HG03565 (cell line): ENCODE data around the gene ARF5.
"Not testable (repeated sequence)": the region's sequence is repeated elsewhere in the genome, so short reads cannot be mapped to it uniquely, and the experiment has no call there.

Source experiments
- ATAC-seq: cut with Tn5 transposase; IDR thresholded peaks from one replicate; pipeline ENCODE4 v1.9.1; 2021; ENCODE audit warnings: mild to moderate bottlenecking, moderate library complexity; ENCODE audit not compliant: unreplicated experiment

The ARF5 gene

DNA sequence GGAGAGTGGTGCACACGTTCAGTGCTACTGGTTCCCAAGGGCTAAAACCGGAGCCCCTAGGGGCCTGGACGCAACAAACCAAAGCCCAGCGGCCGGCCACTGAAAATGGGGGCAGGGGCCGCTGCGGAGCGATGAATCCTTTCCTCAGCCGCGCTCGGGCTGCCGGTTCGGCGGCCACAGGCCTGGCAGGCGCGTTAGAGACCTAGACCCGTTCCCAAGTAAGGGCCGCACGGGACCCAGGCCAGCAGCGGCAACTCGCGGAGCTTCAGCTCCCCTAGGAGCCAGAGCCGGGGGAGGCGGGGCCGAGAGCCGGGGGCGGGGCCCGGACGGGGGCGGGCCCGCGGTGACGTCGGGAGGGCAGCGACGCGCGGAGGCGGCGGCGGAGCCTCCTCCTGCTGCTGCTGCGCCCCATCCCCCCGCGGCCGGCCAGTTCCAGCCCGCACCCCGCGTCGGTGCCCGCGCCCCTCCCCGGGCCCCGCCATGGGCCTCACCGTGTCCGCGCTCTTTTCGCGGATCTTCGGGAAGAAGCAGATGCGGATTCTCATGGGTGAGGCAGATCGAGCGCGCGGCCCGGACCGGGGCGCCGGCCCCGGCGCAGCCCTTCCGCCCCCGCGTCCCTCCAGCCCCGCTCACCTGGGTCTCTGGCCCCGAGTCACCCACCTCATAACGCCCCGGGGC, at the start of gene ARF5:
Gene ARF5 (plus strand): TSS at position 393 of the 678 bp plus-strand sequence. CDS start 88 bp downstream, at position 481.
- ATAC-seq = peak; percentile 58

DNA sequence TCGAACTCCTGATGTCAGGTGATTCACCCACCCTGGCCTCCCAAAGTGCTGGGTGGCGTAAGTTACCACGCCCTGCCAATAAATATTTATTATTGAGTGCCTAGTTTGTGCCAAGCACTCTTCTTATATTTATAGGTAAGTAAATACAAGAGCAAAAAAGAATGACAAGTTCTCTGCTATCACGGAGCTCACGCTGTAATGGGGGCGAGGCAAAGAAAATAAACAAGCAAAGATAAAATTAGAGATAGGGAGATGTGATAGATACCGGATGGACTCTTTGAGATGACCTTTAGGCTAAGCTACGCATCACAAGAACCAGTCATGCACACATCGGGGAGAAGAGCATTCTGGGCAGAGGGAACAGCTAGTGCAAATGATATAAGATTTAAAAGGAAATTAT, 49.1 kb upstream of the ARF5 start:
- no peak for ATAC-seq

DNA sequence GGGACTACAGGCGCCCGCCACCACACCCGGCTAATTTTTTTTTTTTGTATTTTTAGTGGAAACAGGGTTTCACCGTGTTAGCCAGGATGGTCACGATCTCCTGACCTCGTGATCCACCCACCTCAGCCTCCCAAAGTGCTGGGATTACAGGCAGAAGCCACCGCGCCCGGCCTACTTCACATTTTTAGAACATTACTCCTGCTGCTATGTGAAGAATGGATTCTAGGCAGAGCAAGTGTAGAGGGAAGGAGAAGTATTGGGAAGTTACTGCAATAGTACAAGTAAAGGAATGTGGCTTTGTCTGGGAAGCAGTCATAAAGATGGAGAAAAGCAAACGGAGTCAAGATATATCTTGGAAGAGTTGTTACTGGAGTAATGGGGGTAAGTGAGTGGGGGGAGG, 47.8 kb upstream of the ARF5 start:
- not testable (repeated sequence) for ATAC-seq

DNA sequence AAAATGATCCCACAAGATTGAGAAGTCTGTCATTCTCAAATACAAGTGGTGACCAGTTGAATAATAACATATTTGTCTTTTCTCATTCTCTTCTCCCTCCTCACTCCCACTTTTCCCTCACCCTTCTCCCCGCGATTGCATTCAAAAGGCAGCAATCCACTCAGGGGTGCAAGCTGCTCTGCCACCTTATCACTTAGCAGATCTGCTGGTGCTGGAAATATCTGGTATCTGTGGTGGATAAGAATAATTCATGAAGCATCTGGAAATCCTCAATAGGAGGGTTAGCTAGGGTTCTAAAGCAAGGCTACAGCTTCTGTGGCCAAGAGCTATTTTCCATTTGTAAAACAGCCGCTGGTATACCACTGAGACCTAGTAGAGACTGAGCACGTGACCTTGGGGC, 46.7 kb upstream of the ARF5 start:
- no peak for ATAC-seq

DNA sequence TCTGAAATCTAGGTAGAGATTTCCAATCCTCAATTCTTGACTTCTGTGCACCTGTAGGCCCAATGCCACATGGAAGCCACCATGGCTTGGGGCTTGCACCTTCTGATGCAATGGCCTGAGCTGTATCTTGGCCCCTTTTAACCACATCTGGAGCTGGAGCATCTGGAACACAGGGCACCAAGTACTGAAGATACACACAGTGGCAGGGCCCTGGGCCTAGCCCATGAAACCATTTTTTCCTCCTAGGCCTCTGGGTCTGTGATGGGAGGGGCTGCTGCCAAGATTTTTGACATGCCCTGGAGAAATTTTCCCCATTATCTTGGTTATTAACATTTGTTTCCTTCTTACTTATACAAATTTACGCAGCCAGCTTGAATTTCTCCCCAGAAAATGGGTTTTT, 41.9 kb upstream of the ARF5 start:
- no peak for ATAC-seq

DNA sequence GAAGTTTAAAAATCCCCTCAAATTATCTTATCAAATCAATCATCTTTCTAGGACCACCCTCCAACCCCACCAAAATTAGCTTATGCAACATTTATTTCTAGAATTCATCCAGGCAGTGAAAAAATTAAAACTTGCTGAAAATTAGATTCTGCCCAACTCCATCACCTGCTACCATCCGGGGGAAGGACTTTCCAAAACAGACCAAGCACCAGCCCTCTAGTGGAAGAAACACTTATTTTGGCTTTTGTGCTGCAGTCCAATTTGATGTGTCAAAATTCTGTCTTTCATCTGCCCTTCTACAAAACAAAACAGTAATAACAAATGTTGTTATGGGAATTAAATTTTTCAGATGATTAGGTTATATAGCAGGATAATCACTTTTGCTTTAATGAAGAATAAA, 38.0 kb upstream of the ARF5 start:
- ATAC-seq = no peak

DNA sequence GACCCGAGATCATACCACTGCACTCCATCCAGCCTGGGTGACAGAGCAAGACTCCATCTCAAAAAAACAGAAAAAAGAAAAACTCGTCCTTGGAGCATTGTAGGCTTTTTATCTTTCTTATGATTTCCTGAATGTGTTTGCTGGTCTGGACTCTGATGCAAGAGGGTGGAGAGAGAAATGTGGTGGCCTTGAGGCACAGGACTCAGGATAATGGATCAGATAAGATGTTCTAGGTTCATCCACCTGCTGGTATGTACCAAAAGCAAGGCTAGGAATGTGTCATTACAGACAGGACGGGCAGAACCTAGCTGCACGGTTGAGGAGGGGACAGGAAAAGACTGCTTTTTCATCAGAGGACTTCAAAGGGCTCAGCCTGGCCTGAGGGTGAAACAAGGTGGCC, 36.3 kb upstream of the ARF5 start:
- ATAC-seq = no peak

DNA sequence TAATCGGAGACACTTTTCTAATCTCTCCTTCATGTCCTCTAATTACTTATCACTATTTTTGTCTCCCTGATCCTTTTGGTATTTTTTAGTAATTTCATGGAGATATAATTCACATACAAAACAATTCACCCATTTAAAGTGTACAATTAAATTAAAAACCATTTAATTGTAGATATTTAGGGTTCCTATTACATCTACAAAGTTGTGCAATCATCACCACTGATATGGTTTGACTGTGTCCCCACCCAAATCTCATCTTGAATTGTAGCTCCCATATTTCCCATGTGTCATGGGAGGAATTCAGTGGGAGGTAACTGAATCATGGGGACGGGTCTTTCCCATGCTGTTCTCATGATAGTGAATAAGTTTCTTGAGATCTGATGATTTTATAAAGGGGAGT, 31.8 kb upstream of the ARF5 start:
- no peak for ATAC-seq

DNA sequence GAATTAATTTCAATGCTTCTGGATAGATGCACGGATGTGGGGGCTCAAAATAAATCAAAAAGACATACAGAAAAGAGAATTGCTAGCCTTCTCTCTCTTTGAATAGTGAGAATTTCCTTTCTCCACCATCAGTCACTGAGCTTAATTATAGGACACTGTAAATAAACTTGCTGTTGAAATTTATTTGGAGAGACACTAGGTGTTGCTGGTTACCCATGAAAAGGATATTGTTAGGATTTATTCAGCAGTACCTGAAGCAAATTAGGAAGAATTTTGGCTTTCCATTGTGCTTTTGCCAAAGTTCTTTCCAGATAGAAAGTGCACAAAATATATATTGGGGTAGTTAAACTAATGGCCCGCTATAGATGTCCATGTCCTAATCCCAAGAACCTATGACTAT, 30.4 kb upstream of the ARF5 start:
- ATAC-seq = no peak

DNA sequence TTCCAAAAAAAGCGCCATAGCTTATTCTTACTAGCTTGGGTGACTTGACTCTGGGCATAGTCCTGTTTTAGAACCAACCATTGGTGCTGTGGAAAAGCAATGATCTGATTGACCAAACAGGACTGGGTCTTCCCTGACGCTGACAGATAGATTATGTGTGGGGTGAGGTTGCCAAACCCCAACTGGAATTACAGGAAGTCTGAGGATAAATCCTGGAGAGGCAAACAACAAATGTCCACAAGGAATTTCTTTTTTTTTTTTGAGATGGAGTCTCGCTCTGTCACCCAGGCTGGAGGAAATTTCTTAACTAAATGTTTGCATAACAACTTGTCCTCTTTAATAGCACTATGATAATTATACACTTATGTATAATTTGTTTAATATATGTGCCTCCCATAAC, 22.0 kb upstream of the ARF5 start:
- ATAC-seq = no peak

DNA sequence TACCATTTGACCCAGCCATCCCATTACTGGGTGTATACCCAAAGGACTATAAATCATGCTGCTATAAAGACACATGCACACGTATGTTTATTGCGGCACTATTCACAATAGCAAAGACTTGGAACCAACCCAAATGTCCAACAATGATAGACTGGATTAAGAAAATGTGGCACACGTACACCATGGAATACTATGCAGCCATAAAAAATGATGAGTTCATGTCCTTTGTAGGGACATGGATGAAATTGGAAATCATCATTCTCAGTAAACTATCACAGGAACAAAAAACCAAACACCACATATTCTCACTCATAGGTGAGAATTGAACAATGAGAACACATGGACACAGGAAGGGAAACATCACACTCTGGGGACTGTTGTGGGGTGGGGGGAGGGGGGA, 20.2 kb upstream of the ARF5 start:
- ATAC-seq = not testable (repeated sequence)

DNA sequence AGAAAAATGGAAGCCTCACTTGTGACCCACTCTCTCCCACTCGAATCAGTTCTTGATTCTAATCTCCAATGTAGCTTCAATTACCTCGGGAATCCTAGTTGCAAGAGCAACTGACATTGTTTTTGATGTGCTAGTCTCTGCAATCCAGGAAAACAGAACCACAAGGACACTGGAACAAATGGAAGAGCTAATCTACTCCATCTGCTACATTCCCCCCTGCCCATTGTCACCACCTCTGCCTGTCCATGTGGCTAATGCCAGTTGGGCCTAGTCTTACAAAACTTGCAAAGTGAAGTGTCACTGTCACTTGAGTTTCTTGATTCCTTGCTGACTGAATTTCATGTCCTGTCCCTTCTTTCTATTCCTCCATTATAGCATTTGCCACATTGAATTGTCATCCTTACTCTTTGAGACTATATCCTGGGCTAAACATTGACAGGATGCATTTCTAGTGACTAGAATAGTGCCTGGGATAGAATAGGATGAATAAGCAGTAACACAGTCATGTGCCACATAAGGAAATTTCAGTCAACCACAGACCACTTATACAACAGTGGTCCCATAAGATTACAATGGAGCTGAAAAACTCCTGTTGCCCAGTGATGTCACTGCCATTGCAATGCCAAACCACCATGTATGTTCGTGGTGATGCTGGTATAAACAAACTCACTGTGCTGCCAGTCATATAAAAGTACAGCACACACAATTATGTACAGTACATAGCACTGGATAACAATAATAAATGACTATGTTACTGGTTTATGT, 16.3 kb upstream of the ARF5 start:
- ATAC-seq = no peak

DNA sequence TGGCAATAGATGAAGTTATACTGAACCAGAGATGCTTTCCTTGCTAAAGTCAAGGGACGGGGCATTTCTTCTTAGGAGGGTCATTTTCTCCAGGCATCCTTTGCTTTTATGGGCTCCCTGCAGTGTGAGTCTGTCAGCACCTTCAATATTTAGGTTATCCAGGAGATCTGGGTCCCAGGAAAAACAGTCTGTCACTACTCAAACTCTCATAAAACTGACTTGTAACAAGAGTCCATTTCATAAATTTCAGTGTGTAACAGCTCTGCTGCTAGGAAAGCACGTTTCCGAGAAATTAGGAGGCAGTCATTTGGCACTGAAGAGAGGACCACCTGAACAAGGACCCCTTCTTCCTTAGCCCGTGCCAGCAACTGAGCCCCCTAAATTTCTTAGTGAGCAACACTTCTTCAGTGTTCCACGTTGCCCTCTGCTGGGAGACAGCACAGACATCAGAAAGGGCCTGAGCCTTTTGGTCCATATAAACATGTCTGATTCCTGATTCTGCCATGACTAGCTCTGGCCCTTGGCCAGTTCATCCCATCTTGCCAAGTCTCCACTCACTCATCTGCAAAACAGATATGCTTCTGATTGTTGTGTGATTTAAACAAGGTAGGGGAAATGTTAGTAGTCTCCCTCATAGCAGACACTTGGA, 10.1 kb upstream of the ARF5 start:
- ATAC-seq = no peak

DNA sequence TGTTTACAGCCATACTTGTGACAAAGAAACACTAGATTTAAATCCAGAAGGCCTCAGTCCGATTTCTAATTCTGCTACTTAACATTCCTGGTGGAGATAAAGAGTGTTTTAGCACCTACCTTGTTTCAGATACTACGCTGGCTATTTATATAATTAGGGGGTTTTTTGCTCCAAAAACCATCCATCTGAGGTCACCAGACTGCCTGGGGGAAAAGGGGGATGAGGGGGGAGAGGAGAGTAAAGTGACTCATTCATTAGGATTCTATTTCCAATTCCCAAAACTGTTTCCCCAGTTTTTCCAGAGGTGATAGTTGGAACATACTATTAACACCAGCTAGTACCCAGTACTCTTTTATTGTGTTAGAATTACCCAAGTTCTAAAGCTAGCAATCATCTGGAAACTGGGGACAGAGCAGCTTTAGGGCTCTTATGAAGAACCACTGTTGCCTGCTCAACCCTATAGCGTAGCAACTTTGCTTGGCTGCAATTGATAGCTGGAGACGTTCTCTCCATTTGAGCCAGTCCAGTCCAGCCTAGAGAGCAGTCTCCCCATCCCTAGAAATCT, 9.4 kb upstream of the ARF5 start:
- no peak for ATAC-seq

DNA sequence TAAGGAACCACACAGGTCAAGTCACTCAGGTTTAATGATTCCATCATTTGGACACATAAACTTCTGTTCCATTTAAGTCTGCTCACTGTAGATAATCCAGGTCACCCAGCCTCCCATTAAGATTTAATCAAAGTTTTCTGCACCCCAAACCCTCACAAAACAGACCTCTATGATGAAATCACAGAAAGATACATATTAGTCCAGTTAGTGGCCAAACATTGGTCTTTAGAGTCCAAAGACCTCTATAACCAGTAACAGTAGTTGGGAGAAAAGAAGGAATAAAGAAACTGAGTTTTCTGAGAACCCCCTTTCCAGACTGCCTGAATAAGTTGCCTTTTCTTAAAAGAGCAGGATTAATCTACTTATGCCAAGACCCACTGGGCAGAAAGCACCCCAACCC, 7.6 kb upstream of the ARF5 start:
- ATAC-seq = no peak

DNA sequence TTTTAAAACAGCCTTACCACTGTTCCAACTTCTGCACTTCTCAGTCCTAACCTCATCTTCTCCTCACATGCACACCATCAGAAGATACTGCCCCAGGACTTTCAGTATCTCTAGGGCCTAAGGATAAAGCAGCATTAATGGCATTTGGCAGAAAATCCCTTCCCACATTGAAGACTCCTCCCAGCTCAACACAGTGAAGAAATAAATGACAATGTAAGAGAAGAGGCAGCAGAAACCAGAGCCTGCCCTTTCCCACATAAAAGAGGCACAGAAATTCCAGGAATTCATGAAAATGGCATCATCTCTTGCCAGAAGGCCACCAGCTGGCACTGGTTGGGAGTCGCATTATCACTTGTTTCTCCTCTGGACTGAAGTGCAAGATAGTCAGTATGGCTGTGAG, 6.5 kb upstream of the ARF5 start:
- ATAC-seq = no peak

DNA sequence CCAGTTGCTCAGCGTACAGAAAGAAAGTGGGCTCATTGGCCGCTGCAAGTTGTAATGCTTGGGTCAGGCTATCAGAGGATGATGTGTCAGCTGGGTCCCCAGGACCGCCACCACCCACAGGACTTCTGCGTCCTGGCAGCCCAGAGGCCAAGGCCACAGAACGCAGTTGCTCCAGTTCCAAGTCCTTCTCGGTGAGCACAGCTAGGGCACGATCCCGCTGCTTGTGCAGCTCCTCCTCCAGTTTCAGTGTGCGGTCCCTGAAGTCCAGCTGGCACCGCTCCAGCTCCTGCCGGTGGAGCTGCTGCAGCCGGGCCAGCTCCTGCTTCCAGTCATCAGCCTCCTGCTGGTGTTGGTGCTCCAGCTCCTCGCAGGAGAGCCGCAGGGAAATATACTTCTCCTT, 5.8 kb upstream of the ARF5 start:
- no peak for ATAC-seq

DNA sequence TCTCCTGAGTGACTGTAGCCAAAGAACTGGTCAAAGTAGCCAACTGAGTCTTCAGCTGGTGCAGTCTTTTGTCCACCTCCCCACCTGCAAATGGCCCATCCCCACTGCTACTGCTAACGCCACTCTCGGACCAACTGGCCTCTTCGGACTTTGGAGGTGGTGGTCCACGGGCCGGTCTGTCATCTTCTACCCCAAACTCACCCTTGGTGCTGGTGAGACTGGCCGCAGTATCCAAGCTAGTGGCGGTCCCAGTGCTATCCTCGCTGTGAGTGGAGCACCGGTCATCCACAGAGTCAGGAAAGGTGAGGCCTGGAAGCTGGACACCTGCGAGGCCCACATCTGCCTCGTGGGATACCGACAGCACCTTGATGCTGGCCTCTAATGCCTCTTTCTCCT, 3.6 kb upstream of the ARF5 start:
- no peak for ATAC-seq

DNA sequence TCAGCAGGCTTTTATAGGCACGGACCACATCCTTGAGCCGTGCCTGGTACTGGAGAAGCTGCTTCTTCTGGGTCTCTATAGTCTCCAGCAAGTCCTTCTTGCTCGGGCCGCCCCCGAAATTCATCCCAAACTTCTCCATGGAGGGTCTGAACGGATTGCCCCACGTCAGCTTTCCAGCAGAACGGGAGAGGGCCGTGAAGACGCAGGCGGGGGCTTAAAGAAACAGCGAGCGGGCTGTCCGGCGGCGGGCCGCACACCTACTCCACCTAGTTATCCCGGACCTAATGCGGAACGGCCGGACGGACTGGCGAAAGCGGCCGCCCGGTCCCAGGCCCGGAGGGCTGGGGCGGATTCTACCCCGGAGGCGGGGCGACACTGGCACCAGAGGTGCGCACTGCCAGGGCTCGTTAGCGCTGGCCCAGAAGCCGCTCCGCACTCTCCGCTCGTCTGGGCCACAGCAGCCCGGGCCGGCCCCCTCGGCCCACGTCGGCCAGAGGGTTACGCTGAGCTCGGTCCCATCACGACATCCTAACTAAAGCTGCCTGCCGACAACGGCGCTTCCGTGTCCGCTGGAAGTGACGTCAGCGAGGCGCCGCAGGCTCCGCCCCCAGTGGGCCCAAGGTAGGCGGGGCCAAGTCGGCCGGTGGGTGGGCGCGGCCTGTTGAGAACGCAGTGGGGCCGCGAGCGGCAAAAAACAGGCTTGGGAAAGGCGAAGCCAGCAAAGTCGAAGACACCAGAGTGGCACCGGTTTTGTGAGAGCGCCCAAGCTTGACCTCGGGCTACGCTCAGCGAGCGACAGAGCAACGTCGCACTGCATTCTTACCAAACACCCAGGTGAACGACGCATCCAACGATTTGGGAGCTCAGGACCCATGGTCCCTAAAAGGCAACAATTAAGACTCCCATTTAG, 2.9 kb upstream of the ARF5 start, which contains the start of gene GCC1:
Gene GCC1 (minus strand): TSS at position 553 of the 910 bp plus-strand sequence. CDS start 414 bp downstream, at position 139.
- ATAC-seq = peak; percentile 86

DNA sequence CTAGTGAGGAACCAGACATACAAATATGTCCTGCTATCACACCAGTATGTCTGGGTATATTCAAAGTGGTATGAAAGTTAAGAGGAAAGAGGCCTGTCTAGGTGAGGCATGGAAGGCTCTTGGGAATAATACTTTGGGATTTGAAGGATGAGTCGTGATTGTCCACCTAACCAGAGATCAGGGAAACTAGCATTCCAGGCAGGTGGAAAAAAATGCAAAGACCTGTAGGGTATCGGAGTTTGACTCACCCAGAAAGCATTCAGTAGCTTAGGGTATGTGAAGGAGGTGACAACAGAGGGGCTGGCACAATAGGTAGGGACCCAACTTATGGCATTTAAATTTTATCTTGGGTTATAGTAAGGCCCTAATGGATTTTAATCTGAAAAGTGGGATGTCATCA, 1.9 kb upstream of the ARF5 start:
- ATAC-seq = no peak

DNA sequence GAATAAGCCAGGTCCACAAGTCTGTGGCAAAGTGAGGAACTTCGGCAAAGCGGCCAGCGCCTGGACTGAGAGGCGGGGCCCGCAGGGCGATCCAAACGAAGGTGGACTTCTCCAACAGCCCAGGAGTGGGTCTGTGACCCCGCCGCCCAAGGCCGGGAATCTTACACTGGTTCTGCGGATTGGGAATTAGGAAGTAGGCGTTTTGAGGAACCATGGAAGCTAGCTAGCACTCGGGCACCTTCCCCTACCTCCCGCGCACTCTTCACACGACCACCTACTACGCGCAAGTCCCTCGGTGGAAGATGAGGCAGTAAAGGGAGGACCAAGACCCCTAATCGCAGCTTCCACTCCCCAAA, 570 bp upstream of the ARF5 start:
- ATAC-seq = no peak
